Calu3 (cell line): ENCODE data around the gene MSGN1. TPM values are rescaled to one million over a fixed set of nuclear protein-coding genes. Genes with fewer than 3 reads are reported as not detected.

ENCODE experiments used
- BruUV-seq: library from RNA; stranded (reverse); fragments of 400-500 nt; replicated peaks from 2 replicates; lab custom pipeline; 2021; lab: Mats Ljungman, UMichigan
- CTCF ChIA-PET: fragments of 300-600 bp; sonication (Branson Sonifier 250); formaldehyde crosslinking; loops from one replicate; lab custom pipeline; 2022; ENCODE audit warnings: antibody characterized with exemption; lab: Charles Lee
- DNase-seq: peaks from one replicate; pipeline ENCODE4 v3.0.0; 2022
- H3K27ac Mint-ChIP-seq: one replicate; pipeline ENCODE4 v1.8.0; 2022; ENCODE audit warnings: mixed read lengths; ENCODE audit not compliant: unreplicated experiment
- H3K27me3 Mint-ChIP-seq: one replicate; pipeline ENCODE4 v1.8.0; 2022; ENCODE audit warnings: mixed read lengths; ENCODE audit not compliant: unreplicated experiment
- H3K36me3 Mint-ChIP-seq: one replicate; pipeline ENCODE4 v1.8.0; 2022; ENCODE audit warnings: mild to moderate bottlenecking, moderate library complexity, mixed read lengths; ENCODE audit not compliant: insufficient read depth, unreplicated experiment
- H3K4me1 Mint-ChIP-seq: one replicate; pipeline ENCODE4 v1.8.0; 2022; ENCODE audit warnings: mild to moderate bottlenecking, low read depth, mixed read lengths; ENCODE audit not compliant: unreplicated experiment
- H3K4me3 Mint-ChIP-seq: one replicate; pipeline ENCODE4 v1.8.0; 2022; ENCODE audit warnings: mild to moderate bottlenecking, low read depth, moderate library complexity, mixed read lengths; ENCODE audit not compliant: unreplicated experiment
- H3K9me3 Mint-ChIP-seq: one replicate; pipeline ENCODE4 v1.8.0; 2022; ENCODE audit warnings: low read depth, mixed read lengths; ENCODE audit not compliant: unreplicated experiment
- CTCF ChIP-seq: fragments of 200-600 bp; IDR thresholded peaks from one replicate; pipeline ENCODE4 v1.8.0; 2022; ENCODE audit warnings: antibody characterized with exemption; ENCODE audit not compliant: unreplicated experiment
- intact Hi-C: fragments of 100-400 bp; cut with micrococcal nuclease; formaldehyde crosslinking; loops from one replicate; pipeline ENCODE4 v1.10.0; 2022; ENCODE audit not compliant: unreplicated experiment
- total RNA-seq: library from RNA; stranded (reverse); gene quantifications from 2 replicates; pipeline ENCODE4 v1.2.3, GENCODE V29; 2022

MSGN1 gene
- total RNA-seq, 1 experiment from 2014 or later = not detected

- intact Hi-C loops = loop anchor here (5.0 kb wide), 1 partner anchor 60 kb away; no protein-coding TSS in a partner anchor
- H3K27me3 Mint-ChIP-seq = peaks cover 87% of the 10 kb centered on the region
- no peaks in the 10 kb centered on the region for H3K4me1 Mint-ChIP-seq
- no TSS peak for BruUV-seq
- TF ChIP-seq CTCF = no peak
- H3K36me3 Mint-ChIP-seq = no peaks in the 10 kb centered on the region
- no peak overlapping the region for H3K4me3 Mint-ChIP-seq
- CTCF ChIA-PET = no interaction called here
- no peak for DNase-seq
- H3K9me3 Mint-ChIP-seq = peaks cover 2% of the 10 kb centered on the region
- H3K27ac Mint-ChIP-seq = no peak overlapping the region
These were observed 40.8 kb downstream of the MSGN1 start for GRCh38 chr2:17857021-17857420.

GRCh38 chr2:17858064-17858463, 41.8 kb downstream of the MSGN1 start:
- BruUV-seq = no TSS peak
- no peaks in the 10 kb centered on the region for H3K36me3 Mint-ChIP-seq
- no peaks in the 10 kb centered on the region for H3K4me1 Mint-ChIP-seq
- CTCF ChIA-PET = no interaction called here
- H3K9me3 Mint-ChIP-seq = peaks cover 2% of the 10 kb centered on the region
- no peak overlapping the region for H3K4me3 Mint-ChIP-seq
- H3K27me3 Mint-ChIP-seq = peaks cover 94% of the 10 kb centered on the region
- H3K27ac Mint-ChIP-seq = no peak overlapping the region
- TF ChIP-seq CTCF = no peak
- intact Hi-C loops = loop anchor here (5.0 kb wide), 1 partner anchor 59 kb away; no protein-coding TSS in a partner anchor
- DNase-seq = no peak

GRCh38 chr2:17863539-17863938, 47.3 kb downstream of the MSGN1 start:
- Mint-ChIP-seq H3K27ac (no peak overlapping the region), H3K4me3 (no peak overlapping the region), H3K4me1 (no peaks in the 10 kb centered on the region), H3K36me3 (no peaks in the 10 kb centered on the region), H3K9me3 (peaks cover 6% of the 10 kb centered on the region), H3K27me3 (peaks cover 47% of the 10 kb centered on the region)
- intact Hi-C loops = no loop called here
- CTCF ChIA-PET = no interaction called here
- no peak for TF ChIP-seq CTCF
- no peak for DNase-seq
- BruUV-seq = no TSS peak

- peaks cover 36% of the 10 kb centered on the region for H3K27me3 Mint-ChIP-seq
- no peak overlapping the region for H3K4me3 Mint-ChIP-seq
- peaks cover 6% of the 10 kb centered on the region for H3K9me3 Mint-ChIP-seq
- no peaks in the 10 kb centered on the region for H3K4me1 Mint-ChIP-seq
- H3K36me3 Mint-ChIP-seq = no peaks in the 10 kb centered on the region
- CTCF ChIA-PET = no interaction called here
- intact Hi-C loops = no loop called here
- DNase-seq = no peak
- no TSS peak for BruUV-seq
- H3K27ac Mint-ChIP-seq = no peak overlapping the region
- TF ChIP-seq CTCF = no peak
These were observed 48.4 kb downstream of the MSGN1 start for GRCh38 chr2:17864676-17865075.
